ENCODE results near the gene IGF2.

The IGF2 gene

DNA sequence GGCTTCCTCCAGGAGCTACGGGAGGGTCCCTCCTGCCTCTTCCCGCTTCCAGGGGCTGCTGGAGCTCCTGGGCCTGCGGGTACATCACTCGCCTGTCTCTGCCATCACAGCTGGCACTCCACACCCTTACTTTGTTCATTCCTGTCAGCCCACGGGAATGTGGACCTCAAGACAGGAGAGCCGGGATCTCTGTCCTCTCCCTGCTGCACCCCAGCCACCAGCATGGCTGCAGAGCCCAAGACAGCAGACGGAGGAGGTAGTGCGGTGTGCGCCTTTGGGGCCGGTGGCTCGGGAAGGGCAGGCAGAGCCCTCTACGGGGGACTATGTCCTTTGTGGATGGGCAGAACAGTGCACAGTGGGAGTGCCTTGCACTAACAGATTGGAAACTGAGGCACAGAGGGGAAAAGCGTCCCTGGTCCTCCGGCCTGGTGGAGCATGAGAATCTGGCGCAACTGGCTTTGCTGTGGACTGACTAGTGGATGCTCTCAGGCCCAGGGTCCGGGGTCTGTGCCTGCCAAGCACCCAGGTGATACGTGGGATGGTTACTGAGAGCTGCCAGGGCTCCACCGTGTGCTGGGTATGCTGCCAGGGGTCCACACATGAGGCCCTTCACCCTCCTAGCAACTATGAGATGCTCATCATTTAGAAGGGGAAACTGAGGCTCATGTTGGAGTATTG lies 47.3 kb downstream of the IGF2 start:
- DNase-seq (ENCODE audit: low read depth) = no peak

GRCh38 chr11:2091112-2091746 lies 48.0 kb downstream of the IGF2 start:
- no peak for DNase-seq (ENCODE audit: low read depth)

- no peak for DNase-seq (ENCODE audit: low read depth)
Measured at GRCh38 chr11:2090172-2091111, 48.7 kb downstream of the IGF2 start.

DNA sequence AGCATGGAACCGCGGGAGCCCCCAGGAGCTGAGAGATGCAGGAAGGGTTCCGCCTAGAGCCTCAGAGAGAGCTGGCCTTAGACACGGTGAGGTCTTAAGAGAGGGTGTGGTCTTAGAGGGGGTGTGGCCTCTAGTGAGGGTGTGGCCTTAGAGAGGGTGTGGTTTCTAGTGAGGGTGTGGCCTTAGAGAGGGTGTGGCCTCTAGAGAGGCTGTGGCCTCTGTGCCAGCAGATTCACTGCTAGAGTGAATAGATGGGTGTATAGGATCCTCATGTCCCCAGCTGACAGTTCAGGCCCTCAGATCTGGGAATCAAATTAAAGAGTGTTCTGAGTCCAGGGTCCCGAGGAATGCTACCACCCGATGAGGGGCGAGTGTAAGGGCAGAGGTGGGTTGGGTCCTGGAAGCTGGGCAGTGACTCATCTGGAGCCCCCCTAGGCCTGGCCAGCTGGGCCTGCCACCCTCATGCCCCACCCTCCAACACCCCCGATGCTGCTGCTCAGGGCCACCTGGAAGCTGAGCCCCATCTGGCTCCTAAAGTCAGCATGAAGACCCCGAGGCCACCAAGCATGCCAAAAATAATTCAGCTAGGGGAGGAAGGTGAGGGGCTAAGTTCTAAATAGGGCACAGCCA lies 49.5 kb downstream of the IGF2 start:
- no peak for DNase-seq (ENCODE audit: low read depth)

DNA sequence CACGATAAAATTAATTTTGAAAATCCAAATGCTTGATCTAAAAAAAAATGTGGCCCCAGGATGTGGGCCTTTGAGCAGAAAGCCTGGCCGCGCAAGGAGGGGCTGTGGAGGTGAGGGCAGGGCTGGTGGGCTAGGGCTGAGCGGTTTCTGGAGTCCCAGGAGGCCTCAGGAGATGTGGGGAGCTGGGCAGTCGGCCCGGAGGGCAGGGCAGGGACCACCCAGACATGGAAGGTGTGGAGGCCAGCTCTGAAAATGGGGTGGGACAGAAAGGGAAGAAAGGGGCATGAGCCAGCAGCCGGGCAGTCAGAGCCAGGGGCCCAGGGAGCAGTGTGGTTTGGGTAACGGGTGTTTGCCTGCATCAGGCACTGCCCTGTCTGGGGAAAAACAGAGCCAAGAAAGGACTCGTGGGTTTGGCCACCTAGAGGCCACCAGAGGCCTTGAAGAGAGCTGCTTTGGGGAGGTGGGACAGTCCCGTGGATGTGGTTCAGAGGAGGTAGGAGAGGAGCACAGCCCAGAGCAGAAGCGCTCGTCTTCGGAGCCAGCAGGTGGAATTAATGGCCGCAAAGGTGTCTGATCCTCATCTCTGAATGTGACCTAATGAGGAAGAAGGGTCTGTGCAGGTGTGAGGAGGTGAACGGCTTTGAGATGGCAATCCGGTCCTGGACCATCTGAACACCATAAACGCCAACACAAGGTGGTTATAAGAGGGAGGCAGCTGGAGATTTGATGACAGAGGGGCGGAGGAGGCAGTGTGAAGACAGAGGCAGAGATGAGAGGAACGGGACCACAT lies 50.2 kb downstream of the IGF2 start:
- no peak for DNase-seq (ENCODE audit: low read depth)

- no peak for DNase-seq (ENCODE audit: low read depth)
Measured at GRCh38 chr11:2088284-2088683, 50.9 kb downstream of the IGF2 start.

DNA sequence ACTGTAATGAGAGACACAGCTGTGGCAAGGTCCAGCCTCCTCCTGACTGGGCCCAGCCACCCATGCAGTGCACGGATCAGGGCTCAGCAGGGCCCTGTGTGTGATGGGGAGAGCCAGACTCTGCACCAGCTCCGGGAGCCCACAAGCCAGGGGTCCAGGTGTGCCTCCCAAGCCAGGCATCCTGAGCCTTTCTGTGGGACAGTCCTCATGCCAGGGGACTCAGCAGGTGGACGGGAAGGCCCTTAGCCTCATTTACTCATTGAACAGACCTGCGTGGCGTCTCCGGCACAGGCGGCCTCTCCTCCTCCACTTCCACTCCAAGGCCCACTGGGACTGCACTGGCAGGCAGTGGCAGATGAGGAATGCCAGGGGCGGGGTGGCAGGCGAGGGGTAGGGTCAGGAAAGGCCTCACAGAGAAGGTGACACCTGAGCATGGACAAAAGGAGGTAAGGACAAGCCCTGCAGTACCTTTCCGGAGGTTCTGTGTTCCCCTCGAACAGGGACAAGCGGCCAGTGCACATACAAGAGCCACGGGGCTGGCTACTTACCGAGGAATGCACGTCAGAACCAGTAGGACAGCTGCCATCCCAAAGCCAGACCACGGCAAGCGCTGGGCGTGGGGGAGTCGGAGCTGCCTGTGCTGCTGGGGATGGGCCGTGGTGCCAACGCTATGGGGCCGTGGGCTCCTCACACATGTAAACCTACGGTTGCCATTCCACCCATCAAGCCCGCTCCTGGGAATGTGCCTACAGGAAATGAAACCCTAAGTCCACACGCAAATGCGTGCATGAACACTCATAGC lies 52.7 kb downstream of the IGF2 start:
- no peak for DNase-seq (ENCODE audit: low read depth)

DNA sequence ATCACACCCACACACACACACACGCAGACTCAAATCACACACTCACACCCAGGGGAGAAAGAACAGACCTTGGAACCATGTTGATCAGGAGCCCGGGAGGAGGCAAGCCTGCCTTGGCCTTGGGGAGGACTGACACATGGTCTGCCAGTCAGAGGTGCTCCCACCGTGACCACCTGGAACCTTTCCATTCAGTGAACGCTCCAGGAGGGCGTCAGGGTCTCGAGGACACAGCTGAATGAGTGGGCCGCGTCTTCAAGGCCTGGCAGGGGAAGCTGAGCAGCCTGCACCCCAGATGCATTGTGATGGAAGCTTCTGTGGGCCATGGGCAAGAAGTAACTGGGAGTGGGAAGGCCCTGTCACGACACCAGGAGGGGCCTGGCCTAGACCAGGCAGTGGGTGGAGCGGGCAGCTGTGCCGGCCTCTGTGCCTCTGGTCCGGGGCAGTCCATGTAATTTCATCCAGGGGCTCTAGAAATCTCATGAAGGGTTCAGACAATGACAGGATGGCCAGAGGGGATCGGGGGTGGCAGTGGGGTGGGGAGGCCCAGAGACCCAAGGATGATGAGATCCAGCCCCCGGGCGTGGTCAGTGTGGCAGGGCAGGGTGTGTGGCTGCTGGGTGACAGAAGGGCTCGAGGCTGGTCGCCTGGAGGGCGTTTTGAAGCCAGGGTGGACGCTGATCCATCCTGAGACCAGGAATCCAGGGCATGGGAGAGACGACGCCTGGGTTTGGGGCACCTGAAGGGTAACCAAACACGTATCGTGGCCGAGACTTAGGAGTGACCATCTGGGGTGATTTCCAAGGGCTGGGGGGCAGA lies 53.7 kb downstream of the IGF2 start:
- DNase-seq (ENCODE audit: low read depth) = no peak

DNA sequence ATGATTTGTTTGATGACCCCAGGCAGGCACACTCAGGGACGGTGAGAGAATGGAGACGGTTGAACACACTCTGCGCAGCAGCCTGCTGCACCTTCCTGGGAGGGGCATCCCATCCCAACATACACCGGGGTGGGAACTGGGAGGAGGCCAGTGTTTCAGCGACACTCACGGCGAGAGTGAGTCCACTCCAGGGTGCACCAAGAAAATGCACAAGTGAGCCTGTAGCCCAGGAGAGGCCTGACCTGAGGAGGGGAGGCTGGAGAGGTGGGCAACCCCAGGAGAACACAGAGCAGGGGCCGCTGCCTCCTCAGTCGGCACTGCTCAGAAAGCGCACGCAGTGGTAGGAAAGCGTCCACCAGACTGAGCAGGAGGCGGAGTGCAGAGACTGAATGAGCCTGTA lies 54.5 kb downstream of the IGF2 start:
- DNase-seq (ENCODE audit: low read depth) = no peak
